ENCODE data around the gene INHA.

The INHA gene

DNA sequence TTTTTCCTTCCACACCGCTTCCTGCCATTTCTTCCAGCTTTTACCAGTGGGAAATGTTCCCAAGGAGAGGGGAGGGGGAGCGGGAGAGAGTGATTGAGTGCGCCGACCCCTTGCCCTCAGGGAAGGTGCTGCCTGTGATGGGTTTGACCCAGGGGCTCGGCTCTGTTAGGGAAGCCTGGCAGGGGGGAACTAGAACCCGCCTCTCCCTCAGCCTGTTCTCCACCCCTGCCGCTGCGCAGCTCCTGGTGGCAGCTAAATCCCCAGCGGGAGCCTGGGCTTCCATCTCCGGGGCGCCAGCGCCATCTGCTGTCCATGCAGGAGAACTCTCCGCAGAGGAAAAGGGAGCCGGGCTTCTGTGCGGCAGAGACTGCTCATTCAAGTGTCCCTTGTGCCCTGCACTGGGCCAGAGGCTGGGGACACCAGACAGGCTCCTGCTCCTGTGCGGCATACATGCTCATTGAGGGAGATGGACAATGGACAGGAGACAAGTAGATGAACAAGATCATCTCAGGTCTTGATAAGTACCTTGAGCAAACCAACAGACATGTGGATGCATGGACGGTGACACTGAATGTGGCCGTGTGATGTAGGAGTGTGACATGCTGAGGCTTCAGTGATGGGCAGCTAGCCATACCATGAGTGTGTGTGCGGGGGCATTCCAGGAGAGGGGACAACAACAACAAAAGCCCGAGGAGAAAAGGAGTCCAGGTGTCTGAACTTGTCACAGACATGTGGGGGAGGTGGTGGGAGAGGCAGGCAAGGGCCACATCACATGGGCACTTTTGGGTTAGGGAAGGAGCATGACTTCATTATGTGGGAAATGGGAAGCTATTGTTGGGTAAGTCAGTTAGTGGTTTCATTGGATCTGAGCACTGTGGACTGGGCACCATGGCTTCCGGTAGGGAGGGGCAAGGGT, 41.8 kb upstream of the INHA start:
- Histone ChIP-seq H3K9ac (peak overlapping the region in 2 of 11 experiments; percentile 25 to 27; a peak in 1 of 22 replicates), H3K9me3 (replicated peaks in 1 of 11) (no peaks in the 10 kb centered on the region), H3K4me1 (peaks cover 0 to 7% (median 5%) of the 10 kb centered on the region in 10 experiments; a peak in 12 of 20 replicates), H3K4me2 (peak overlapping the region; percentile 41 to 72 (median 66)), H3K36me3 (no peaks in the 10 kb centered on the region), H3K27ac (no peak overlapping the region), H3K27me3 (peaks cover 42 to 48% (median 47%) of the 10 kb centered on the region in 11 experiments), H3K4me3 (no peak overlapping the region), H4K20me1 (peaks cover 0 to 36% (median 0%) of the 10 kb centered on the region in 11 experiments; a peak in 8 of 22 replicates)
- TF ChIP-seq Cebpa-rat (IDR thresholded peaks at IDR 0.05) = no peak

- Histone ChIP-seq H3K36me3 (no peaks in the 10 kb centered on the region), H3K9me3 (replicated peaks in 1 of 11) (no peaks in the 10 kb centered on the region), H3K4me1 (peaks cover 0 to 8% (median 6%) of the 10 kb centered on the region in 10 experiments; a peak in 15 of 20 replicates), H3K9ac (no peak overlapping the region), H3K27ac (no peak overlapping the region), H4K20me1 (peaks cover 0 to 28% (median 0%) of the 10 kb centered on the region in 11 experiments; a peak in 7 of 22 replicates), H3K4me2 (no peak overlapping the region), H3K27me3 (peaks cover 31 to 33% (median 32%) of the 10 kb centered on the region in 11 experiments), H3K4me3 (no peak overlapping the region)
- TF ChIP-seq Cebpa-rat (IDR thresholded peaks at IDR 0.05) = no peak
Measured at GRCh38 chr2:219531639-219532377, 40.3 kb upstream of the INHA start.

GRCh38 chr2:219532378-219532649, 39.8 kb upstream of the INHA start:
- no peaks in the 10 kb centered on the region for H3K9me3 ChIP-seq (replicated peaks in 1 of 11)
- no peak overlapping the region for H3K4me3 ChIP-seq
- peaks cover 26 to 28% (median 27%) of the 10 kb centered on the region in 11 experiments for H3K27me3 ChIP-seq
- H3K36me3 ChIP-seq = no peaks in the 10 kb centered on the region
- peaks cover 0 to 13% (median 11%) of the 10 kb centered on the region in 10 experiments; a peak in 15 of 20 replicates for H3K4me1 ChIP-seq
- TF ChIP-seq Cebpa-rat (IDR thresholded peaks at IDR 0.05) = no peak
- H3K27ac ChIP-seq = no peak overlapping the region
- H4K20me1 ChIP-seq = peaks cover 0 to 29% (median 0%) of the 10 kb centered on the region in 11 experiments; a peak in 6 of 22 replicates
- H3K9ac ChIP-seq = no peak overlapping the region
- H3K4me2 ChIP-seq = no peak overlapping the region

GRCh38 chr2:219533930-219534661, 38.0 kb upstream of the INHA start:
- TF ChIP-seq Cebpa-rat (IDR thresholded peaks at IDR 0.05) = no peak
- peaks cover 9 to 31% (median 27%) of the 10 kb centered on the region in 10 experiments; a peak in 18 of 20 replicates for H3K4me1 ChIP-seq
- no peak overlapping the region for H3K9ac ChIP-seq
- H3K27ac ChIP-seq = no peak overlapping the region
- H3K4me2 ChIP-seq = no peak overlapping the region
- peaks cover 0 to 45% (median 0%) of the 10 kb centered on the region in 11 experiments; a peak in 9 of 22 replicates for H4K20me1 ChIP-seq
- no peaks in the 10 kb centered on the region for H3K9me3 ChIP-seq (replicated peaks in 1 of 11)
- no peak overlapping the region for H3K4me3 ChIP-seq
- peaks cover 0 to 5% (median 0%) of the 10 kb centered on the region in 11 experiments; a peak in 3 of 22 replicates for H3K36me3 ChIP-seq
- H3K27me3 ChIP-seq = peaks cover 9 to 10% (median 9%) of the 10 kb centered on the region in 11 experiments

DNA sequence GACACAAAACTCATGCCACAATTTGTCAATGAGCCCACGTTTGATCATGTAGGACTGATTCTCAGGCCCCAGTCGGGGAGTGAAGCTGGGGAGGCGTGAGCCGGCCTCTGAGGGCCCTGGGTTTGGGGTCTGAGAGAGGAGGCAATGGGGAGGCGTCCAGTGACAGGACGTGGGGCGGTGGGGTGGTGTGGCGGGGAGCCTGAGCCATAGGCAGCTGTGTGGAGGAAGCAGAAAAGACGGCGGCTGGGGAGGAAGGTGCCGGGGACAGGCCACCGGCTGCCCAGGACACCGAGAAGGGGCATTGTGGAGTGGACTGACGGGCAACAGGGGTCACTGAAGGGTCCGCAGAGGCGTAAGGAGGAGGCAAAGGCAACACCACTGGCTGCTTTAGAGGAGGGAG, 35.7 kb upstream of the INHA start:
- TF ChIP-seq Cebpa-rat (IDR thresholded peaks at IDR 0.05) = no peak

GRCh38 chr2:219536967-219537366, 35.1 kb upstream of the INHA start:
- peaks cover 1 to 4% (median 2%) of the 10 kb centered on the region in 11 experiments; a peak in 15 of 22 replicates for H3K27me3 ChIP-seq
- H3K4me2 ChIP-seq = peak overlapping the region in 5 of 11 experiments; percentile 16 to 39 (median 23); a peak in 7 of 22 replicates
- H3K9me3 ChIP-seq (replicated peaks in 1 of 11) = no peaks in the 10 kb centered on the region
- no peak overlapping the region for H3K27ac ChIP-seq
- H3K4me1 ChIP-seq = peaks cover 10 to 49% (median 33%) of the 10 kb centered on the region in 10 experiments; a peak in 19 of 20 replicates
- peak overlapping the region in 2 of 11 experiments; percentile 17 to 46; a peak in 1 of 22 replicates for H3K9ac ChIP-seq
- H3K36me3 ChIP-seq = peaks cover 0 to 19% (median 10%) of the 10 kb centered on the region in 11 experiments; a peak in 7 of 22 replicates
- TF ChIP-seq Cebpa-rat (IDR thresholded peaks at IDR 0.05) = no peak
- peaks cover 0 to 53% (median 18%) of the 10 kb centered on the region in 11 experiments; a peak in 16 of 22 replicates for H4K20me1 ChIP-seq
- no peak overlapping the region for H3K4me3 ChIP-seq

More for the DNA sequence above, 35.7 kb upstream of the INHA start:
- Histone ChIP-seq H3K27me3 (no peaks in the 10 kb centered on the region; a peak in 1 of 22 replicates), H3K4me2 (no peak overlapping the region), H4K20me1 (peaks cover 0 to 53% (median 15%) of the 10 kb centered on the region in 11 experiments; a peak in 13 of 22 replicates), H3K4me1 (peaks cover 9 to 43% (median 29%) of the 10 kb centered on the region in 10 experiments; a peak in 18 of 20 replicates), H3K9me3 (replicated peaks in 1 of 11) (no peaks in the 10 kb centered on the region), H3K36me3 (peaks cover 0 to 19% (median 10%) of the 10 kb centered on the region in 11 experiments; a peak in 7 of 22 replicates), H3K27ac (no peak overlapping the region), H3K9ac (no peak overlapping the region), H3K4me3 (no peak overlapping the region)

DNA sequence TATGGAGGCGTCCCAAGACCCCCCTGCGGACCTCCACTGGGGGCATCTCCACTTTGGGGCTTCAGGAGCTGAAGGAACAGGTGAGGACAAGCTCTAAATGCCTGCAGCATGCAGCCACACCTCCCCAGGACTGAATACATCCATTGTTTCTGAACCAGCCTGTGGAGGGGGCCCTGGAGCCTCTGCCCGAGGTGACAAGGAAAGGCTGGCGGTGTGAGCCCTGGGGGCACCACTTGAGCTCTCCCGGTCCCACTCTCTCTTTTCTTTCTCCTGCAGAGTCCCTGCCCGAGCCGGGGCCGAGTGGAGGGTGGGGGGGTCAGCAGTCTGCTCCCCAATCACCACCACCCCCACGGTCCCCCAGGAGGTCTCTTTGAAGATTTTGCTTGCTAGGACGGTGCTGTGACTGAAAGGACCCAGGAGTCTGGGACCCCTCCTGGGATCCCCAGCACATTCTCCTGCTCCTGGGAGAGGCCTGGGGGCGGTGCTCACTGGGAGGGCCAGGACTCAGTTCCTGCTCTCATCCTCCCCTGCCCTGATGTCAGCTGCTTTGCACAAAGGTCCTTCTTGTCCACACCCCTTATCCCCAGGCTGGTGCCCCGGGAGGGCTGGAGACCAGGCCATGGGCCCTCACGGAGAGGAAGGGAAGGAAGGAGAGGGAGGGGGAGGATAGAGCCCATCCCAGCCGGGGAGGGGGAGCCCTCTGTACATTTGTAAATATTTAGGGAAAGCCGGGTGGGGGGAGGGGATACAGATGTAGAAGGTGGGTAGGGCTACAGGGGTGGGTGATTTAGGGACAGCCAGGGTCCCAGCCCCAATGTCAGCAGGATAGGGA, 34.2 kb upstream of the INHA start:
- H3K4me1 ChIP-seq = peaks cover 19 to 58% (median 42%) of the 10 kb centered on the region in 10 experiments
- H4K20me1 ChIP-seq = peaks cover 0 to 57% (median 23%) of the 10 kb centered on the region in 11 experiments; a peak in 18 of 22 replicates
- no peaks in the 10 kb centered on the region for H3K9me3 ChIP-seq (replicated peaks in 1 of 11)
- H3K36me3 ChIP-seq = peaks cover 0 to 19% (median 10%) of the 10 kb centered on the region in 11 experiments; a peak in 7 of 22 replicates
- H3K27ac ChIP-seq = no peak overlapping the region
- H3K4me3 ChIP-seq = no peak overlapping the region
- peak overlapping the region in 3 of 11 experiments; percentile 17 to 57 (median 46); a peak in 3 of 22 replicates for H3K9ac ChIP-seq
- peak overlapping the region; percentile 2 to 40 (median 23); a peak in 14 of 22 replicates for H3K4me2 ChIP-seq
- no peak for TF ChIP-seq Cebpa-rat (IDR thresholded peaks at IDR 0.05)
- peaks cover 10 to 13% (median 11%) of the 10 kb centered on the region in 11 experiments; a peak in 17 of 22 replicates for H3K27me3 ChIP-seq
